Measurements from ENCODE around the gene RIC8A.
A peak's percentile ranks its signal among the peaks of the same experiment; 100 is the strongest.
"Not testable (repeated sequence)": the region's sequence is repeated elsewhere in the genome, so short reads cannot be mapped to it uniquely, and the experiment has no call there.

RIC8A gene

DNA sequence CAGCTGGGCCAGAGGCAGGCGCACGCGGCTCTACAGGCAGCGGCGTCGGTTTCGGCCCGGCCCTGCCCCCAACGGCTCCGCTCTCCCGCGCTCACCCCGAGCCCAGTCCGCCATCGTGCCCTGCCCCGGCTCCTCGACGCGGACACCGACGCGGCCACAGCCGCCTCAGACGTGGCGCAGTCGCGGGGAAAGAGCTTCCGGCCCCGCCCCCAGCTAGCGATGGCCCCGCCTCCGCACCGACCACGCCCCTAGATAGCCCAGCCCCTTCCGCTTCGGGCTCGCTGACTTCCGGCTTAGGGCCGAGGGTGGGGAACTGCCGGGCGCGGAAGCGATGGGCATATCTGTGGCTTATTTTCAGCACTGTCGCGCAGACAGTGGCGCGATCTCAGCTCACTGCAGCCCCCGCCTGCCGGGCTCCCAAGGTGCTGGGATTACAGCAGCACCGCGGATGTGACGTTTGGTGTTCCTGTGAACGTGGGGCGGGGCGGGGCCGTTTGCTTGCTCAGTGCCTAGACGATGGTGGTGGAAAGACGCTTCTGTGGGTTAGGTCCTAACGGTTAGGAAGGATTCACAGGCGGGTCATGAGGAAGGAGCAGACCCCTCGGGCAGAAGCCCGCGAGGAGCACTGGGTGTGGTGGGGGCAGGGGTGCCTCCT, at the start of gene RIC8A, which contains the start of gene BET1L:
TSS of gene RIC8A (plus strand) at position 501 of the 655 bp plus-strand sequence. CDS start 1,147 bp downstream, outside the sequence.
TSS of gene BET1L (minus strand) at position 192 of the 655 bp plus-strand sequence. CDS start at position 114, 78 bp downstream.
- peak; percentile 95 to 97 for DNase-seq (ENCODE audit: low read depth in 2 of 2)

DNA sequence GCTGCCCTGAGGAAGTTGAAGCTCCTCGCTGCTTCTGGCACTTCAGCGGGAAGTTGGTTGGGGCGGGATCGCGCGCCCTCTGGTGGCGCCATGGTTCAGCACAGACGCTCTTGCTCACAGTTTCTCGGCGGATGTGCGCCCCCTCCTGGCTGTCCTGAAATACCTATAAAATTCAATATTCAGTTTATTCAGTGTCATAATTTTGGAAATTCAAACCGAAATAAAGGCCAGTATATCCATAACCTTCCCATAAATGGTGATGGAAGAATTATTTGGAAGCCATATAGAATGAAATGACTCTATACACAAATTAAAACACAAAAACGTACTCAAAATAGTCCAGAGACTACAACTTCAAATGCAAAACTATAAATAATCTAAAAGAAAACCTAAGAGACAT, 27.3 kb upstream of the RIC8A start:
- not testable (repeated sequence) for DNase-seq (ENCODE audit: low read depth in 2 of 2)

DNA sequence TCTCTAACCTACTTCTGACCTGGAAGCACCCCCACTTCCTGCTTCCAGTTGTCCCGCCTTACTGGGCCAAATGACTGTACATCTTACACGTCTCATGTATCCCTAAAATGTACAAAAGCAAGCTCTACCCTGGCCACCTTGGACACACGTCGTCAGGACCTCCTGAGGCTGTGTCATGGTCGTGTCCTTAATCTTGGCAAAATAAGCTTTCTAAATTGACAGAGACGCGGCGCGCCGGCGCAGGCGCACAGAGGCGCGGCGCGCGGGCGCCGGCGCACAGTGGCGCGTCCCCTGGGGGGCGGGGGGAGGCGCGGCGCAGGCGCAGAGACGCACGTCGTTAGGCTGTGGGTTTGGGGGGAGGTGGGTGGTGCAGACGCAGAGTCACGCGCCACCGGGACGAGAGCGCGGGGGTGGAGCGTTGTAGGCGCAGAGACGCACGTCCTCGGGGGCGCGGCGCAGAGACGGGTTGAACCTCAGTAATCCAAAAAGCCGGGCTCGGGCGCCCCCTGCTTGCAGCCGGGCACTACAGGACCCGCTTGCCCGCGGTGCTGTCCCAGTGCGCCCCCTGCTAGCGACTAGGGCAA, 18.2 kb upstream of the RIC8A start:
- not testable (repeated sequence) for DNase-seq (ENCODE audit: low read depth in 2 of 2)

DNA sequence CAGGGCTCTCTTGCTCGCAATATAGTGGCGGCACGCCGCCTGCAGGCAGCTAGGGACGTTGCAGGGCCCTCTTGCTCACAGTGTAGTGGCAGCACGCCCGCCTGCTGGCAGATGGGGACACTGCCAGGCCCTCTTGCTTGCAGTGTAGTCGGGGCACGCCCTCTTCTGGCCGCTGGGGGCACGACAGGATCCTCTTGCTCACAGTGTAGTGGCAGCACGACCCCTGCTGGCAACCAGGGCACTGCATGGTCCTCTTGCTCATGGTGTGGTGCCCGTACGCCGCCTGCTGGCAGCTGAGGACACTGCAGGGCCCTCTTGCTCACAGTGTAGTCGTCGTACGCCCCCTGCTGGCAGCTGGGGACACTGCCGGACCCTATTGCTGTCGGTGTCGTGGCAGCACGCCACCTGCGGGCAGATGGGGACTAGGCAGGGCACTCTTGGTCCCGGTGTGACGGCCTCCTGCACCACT, 17.6 kb upstream of the RIC8A start:
- not testable (repeated sequence) for DNase-seq (ENCODE audit: low read depth in 2 of 2)

DNA sequence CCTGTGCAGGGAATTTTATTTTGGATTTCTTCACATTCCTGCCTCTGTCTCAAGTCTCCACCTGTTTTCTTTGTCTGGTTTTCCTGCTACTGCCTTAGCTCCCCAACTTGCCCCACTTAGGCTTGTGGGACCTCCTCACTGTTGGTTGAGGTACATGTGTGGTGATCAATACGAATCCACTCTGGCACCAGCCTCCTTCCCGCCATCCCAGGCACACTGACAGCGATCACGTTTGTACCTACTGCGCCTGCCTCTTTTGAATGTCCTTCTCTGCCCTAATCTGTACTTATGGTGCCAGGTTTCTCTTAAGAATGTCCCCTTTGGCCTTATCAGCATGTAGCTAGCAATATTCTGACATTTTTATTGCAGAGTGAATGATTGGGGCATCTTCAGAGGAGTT, 17.0 kb upstream of the RIC8A start:
- not testable (repeated sequence) for DNase-seq (ENCODE audit: low read depth in 2 of 2)

DNA sequence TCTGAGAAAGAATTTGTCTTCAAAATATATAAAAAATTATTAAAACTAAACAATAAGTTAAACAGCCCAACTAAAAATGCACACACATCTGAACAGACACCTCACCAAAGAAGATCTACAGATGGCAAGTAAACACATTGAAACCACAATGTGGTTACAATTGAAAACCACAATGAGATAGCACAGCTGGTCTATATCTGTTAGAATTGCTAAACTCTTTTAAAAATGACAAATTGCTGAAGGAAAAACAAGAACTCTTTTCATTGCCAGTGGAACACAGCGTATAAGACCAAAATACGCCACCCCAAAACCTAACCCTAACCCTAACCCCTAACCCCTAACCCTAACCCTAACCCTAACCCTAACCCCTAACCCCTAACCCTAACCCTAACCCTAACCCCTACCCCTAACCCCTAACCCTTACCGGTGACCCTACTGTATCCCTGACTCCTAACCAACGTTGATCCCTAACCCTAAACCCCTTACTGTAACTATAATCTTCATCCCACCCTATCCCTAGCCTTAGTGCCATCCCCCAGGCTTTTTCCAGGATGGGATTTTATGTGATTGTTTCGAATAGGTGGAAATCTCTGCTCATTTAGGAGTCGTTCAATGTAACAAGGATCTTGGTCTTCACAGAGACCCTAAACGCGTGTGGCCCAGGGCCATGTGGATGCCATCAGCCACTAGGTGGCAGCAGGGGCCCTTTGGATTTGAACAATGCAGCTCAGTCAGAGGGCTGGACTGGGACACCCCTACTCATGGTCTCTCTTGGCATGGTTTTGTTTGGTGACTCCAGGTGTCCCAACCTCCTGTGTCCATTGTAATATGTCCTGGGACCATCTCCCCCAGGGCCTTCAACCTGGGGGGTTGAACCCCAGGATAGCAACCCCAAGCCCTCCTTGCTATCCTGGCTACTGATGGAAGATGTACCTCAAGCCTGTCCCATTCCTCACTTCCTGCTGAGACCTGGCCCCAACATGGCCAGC, 15.7 kb upstream of the RIC8A start:
- peak in 1 of 2 donors; percentile 25 for DNase-seq (ENCODE audit: low read depth in 2 of 2)

DNA sequence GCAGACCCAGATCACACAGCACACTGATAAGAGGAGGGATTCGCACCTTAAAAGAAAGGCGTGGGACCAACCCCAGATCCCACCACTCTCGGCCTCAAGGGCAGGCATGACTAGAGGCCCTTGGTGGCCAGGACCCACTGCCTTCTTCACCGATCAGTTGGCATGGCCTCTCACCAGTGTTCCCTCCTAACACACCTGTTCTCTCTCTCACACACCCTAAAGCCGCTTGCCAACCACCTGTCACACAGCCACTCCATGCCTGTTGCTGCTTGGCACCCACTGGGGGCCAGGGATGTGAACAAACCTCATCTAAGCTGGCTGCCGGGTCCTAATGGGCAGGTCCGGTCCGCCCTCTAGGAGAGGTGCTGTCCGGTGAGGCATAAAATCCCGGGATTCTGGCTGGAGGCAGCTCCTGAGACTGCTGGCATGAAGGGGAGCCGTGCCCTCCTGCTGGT, 14.8 kb upstream of the RIC8A start, which contains the start of gene SCGB1C1:
TSS of gene SCGB1C1 (plus strand) at position 405 of the 455 bp plus-strand sequence. CDS start at position 427, 22 bp downstream.
- DNase-seq (ENCODE audit: low read depth in 2 of 2), result not testable (repeated sequence)

DNA sequence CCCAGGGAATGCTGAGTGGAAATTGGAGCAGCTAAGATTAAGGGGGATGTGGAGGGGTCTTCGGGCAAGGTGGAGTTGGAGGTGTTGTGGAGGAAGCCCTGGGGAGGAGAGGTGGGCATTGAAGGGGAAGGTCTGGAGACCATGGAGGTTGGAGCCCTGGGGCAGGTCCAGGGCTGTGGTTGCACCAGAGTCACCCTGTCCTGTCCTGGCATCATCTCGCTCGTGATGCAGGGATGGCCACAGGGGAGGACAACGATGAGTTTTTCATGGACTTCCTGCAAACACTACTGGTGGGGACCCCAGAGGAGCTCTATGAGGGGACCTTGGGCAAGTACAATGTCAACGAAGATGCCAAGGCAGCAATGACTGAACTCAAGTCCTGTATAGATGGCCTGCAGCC, 14.0 kb upstream of the RIC8A start:
- not testable (repeated sequence) for DNase-seq (ENCODE audit: low read depth in 2 of 2)

DNA sequence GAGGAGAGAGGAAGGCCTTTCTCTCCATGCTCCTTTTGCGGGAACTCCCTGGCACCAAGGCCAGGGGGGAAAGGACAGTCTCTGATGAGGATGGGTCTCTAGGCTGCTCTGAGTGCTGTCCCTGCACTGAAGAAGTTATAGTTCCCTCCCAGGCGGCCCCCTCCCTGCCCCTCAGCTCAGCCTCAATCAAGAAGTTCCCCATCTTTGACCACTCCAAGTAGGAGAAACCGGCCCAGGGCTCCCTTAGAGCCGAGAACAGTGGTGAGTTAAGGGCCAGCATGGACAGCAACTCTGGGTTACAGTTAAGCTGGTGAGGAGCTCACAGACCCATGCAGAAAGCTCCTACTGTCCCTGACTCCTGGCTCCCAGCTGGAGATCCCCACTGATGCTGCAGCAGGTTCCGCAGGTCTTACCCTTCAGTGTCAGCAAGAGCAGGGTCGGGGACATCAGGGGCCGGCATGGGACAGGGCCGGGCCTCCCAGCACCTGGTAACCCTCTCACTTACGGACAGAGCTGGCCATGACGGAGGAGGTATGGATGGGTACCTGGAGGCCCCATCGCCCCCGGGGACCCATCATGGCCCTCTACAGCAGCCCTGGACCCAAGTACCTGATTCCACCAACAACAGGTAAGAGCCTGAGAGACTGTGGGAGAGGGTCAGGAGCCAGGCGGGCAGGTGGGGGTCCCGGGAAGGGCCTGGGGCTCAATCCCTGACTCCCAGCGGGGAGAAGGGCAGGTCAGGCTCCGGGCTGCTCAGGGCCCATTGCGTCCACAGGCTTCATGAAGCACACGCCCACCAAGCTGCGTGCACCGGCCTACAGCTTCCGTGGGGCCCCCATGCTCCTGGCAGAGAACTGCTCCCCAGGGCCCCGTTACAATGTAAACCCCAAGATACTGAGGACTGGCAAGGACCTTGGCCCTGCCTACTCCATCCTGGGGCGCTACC, 10.4 kb upstream of the RIC8A start:
- no peak for DNase-seq (ENCODE audit: low read depth in 2 of 2)

DNA sequence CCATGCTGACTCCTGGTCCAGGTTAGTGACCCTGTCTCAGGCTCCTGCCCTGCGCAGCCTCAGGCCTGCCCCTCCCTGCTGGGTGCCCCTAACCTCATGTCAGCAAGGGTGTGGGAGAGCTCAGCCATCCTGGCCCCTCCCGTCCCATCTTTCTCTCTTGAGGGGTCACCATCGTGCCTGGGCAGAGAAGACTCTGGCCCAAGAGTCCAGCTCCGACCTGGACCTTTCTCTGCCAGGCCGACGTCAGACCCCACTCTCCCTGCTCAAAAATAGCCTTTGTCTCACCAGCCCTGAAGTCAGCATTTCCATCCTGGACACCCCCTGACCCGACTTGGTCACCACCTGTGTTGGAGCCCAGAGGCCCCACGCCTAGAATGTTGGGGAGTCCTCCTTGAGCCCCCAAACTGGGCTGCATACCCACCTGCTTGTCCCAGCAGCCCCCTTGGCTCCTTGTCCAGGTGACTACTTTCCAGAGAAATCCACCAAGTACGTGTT, 9.7 kb upstream of the RIC8A start:
- DNase-seq (ENCODE audit: low read depth in 2 of 2), result no peak

DNA sequence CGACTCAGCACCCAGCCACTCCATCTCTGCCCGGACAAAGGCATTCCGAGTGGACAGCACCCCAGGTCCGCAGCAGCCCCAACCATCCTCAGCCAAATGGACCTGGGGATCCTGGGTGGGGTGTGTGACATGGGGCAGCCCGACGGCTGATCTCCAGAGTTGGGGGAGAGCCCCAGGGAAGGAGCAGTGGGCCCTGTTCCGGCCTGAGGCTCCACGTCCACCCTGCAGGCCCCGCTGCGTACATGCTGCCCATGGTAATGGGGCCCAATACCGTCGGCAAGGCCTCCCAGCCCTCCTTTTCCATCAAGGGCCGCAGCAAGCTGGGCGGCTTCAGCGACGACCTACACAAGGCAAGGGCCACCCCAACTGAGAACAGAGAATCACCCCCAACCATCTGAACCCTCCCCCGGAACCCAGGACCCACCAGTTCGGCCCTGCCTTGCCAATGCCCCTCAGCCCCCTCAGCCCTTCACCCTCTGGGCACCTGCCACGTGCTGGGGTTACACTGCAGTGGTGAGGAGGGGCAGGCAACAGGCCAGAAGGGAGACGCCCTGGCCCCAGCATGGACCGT, 9.2 kb upstream of the RIC8A start:
- no peak for DNase-seq (ENCODE audit: low read depth in 2 of 2)

DNA sequence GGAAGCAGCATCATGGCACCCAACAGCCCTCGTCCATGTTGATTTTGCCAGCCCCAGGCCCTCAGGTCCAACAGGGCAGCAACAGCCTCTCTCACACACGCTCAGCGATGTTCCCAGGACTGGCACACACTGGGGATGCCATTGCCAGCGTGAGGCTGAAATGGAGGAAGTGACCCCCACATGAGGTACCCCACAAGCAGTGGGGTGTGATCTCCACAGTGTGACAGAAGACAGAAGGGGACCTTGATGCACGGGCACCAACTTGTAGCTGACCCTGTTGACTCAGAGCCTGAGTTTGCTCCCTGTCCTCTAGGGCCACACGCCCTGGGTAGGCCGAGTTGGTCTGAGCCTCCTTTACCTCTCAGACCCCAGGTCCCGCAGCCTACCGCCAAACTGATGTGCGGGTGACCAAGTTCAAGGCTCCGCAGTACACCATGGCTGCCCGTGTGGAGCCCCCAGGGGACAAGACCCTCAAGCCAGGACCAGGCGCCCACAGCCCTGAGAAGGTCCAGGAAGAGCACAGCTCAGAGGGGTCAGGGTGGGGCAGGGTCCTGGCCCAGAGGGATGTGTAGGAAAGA, 8.4 kb upstream of the RIC8A start:
- no peak for DNase-seq (ENCODE audit: low read depth in 2 of 2)

DNA sequence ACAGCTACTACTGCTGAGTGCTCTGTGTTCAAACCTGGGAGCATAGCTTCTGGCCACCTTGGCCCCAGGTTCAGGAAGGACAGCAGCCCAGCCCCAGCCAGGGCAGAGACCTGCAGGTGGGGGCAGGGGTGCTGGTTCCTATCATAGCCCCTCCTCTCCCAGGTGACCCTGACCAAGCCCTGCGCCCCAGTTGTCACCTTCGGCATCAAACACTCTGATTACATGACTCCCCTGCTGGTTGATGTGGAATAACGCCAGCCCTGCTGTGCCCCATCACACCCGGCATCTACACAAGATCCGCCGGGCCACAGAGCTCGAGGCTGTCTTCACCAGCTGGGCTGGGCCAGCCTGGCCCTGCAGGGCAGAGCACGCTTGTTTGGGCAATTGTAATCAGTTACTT, 7.7 kb upstream of the RIC8A start:
- no peak for DNase-seq (ENCODE audit: low read depth in 2 of 2)

DNA sequence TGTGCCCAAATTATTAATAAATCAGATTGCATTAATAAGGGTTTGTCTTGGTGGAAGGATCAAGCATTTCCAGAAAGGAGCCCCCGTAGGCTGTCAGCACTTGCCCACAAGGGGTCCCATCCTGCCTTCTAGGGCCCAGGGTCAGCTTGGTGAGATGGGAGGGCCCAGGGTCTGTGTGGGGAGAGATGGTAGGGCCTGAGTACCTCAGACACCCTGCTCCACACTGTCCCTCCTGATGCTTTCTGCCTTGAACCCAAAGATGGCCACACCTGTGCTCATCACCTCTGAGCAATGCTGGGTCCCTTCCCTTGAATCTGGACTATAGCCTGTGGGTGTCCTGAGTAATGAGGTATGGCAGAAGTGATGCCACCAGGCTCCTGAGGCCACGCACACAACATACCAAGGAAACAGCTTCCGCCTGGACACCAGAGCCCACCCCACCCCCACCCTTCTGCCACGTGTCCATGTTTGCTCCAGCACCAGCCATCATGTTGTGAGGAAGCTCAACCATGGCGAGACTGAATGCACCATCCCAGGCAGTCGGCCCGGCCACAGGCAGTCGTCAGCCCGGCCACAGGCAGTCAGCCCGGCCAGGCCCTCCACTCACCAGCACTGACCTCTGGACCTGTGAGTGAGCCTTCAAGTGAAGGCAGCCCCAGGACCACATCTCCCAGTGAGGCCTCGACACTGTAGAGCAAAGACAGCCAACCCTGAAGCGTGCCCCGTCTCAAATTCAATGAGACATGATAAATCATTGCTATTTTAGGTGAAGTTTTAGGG, 7.1 kb upstream of the RIC8A start:
- DNase-seq (ENCODE audit: low read depth in 2 of 2), result no peak

DNA sequence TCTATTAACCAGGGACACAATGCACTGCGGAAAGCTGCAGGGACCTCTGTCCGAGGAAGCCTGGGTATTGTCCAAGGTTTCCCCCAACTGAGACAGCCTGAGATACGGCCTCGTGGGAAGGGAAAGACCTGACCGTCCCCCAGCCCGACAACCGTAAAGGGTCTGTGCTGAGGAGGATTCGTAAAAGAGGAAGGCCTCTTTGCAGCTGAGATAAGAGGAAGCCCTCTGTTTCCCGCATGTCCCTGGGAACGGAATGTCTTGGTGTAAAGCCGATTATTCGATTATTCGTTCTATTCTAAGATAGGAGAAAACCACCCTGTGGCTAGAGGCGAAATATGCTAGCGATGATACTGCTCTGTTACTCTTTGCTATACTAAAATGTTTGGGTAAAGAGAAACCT, 5.5 kb upstream of the RIC8A start:
- no peak for DNase-seq (ENCODE audit: low read depth in 2 of 2)

DNA sequence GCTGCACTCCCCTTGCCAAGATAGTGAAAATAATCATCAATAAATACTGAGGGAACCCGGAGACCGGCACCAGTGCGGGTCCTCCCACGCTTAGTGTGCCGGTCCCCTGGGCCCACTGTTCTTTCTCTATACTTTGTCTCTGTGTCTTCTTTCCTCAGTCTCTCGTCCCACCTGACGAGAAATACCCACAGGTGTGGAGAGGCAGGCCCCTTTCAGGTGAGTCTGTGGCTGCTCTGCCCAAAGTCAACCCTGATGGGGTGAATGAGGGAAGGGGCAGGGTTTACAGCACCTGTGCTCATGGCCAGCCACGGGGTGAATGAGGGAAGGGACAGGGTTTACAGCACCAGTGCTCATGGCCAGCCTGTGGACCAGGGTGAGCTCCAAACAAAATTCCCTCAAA, 5.0 kb upstream of the RIC8A start:
- no peak for DNase-seq (ENCODE audit: low read depth in 2 of 2)

DNA sequence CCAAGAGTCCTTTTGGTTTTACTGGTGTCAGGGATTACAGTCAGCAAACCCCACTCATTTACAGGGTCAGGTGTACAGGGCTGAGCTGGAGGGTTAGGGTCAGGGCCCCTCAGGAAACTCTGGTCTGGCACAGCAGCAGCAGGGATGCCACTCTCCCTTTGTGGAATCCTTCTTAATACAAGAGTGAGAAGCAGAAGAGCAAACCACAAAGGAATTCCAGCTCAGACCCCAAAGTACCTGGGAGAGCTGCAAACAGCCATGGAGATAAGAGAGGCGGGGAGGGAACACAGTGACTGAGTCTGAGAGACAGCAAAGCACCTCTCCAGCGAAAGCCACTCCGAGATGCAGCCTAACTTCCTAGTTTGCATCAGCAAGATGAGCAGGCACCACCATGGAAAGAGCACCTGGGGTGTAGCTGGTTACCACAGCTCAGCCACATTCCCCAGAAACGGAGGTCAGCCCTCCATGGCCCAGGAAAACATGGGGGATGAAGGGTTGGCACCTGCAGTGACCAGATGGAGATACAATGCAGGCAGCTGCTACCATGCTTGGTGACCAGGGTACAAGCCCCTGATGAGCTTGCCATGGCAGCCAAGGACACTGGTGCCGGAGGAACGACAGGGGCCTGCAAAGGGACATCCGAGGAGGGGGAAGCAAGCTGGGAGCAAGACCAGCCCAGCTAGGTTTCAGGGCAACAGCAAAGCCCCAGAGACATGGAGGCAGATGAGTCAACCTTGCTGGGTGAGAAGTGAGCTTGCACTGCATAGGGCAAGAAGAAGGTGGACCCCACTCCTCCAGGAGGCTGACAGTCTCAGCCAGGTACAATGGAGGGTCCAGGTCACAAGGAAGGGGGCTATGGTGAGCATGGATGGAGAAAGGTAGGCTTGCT, 4.2 kb upstream of the RIC8A start:
- DNase-seq (ENCODE audit: low read depth in 2 of 2), result no peak

DNA sequence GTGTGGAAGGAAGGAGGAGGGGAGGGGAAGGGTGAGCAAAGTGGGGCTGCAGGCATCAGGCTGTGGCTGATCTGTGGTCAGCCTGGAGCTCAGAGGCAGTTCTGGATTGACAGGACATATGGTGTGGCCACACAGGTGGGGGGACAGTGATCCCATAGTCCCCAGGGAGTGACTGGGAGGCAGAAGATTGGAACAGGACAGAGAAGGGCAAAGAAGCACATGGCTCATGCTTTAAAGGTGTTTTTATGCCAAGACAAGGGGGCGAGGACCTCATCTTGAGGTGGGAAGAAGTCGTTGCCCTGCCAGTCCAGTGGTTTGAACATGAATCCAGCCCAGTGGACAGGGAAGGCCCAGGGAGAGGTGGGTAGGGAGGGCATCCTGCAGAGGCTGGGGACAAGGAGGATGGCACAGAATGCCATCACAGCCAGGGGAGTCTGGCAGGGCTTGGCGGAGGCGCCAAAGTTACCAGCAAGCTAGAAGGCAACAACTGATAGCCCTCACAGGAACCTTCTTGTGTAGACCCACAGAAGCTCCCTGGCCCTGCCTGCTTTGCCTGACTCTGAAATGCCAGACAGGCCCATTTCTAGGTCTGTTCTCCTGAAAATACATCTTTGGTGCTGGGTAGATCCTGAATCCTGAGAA, 3.4 kb upstream of the RIC8A start:
- DNase-seq (ENCODE audit: low read depth in 2 of 2), result no peak
